ENCODE measurements around the gene ZBTB5.
"Not testable (repeated sequence)": the region's sequence is repeated elsewhere in the genome, so short reads cannot be mapped to it uniquely, and the experiment has no call there.

ZBTB5 gene

DNA sequence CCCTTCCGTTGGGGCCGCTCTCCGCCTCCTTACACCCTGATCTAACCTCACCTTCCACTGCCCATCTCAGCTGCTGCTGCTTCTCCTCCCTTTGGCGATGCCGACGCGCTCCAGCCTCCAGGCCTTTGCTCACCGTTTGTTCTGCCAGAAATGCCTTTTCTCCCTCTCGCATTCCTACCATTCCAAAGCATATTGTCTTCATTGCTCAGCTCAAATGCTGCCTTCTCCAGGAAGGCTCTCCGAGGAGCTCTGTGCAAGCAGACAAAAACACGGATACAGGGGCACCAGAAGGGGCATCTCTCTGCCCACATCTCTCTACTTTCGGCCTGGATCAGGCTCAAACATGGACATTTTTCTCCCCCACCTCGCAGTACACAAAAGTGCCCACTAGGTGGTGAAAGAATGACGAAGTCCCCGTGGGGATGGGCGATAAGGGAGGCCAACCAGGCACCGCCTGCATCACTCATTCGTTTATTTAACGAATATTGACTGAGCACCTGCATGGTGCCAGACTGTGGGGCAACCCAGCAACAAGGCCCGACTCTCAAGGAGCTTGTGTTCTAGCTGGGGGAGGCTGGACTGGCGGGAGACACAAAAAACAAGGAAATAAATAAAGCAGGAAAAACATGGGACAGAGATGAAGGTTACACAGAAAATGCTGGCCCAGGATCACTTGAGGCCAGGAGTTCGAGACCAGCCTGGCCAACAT, 50.1 kb downstream of the ZBTB5 start:
- in situ Hi-C loops (cut with HindIII; ENCODE audit: low pct_ligation_motif_present, low pct_unique_long_range_greater_than_20kb, low sequenced_read_pairs) = no loop called here
- peak; percentile 84 for DNase-seq

DNA sequence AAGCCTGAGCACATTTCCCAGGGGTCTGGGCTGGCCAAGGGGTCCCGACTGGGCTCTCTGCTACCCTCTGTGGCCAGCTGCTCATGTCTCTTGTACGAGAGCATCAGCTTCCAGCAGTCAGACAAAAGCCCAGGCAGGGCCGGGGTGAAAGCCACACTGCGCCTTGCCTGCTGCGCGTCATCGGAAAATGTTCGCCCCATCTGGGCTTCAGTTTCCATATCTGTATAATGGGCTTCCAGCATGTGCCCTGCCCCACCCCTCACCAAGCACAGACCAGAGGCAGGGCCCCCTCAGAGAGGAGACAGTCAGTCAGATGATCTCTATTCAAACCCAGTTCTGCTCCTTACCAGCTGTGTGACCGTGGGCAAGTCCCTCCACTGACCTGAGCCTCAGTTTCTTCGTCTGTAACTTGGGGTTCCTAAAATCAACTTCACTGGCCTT, 50.7 kb downstream of the ZBTB5 start:
- no peak for DNase-seq
- in situ Hi-C loops (cut with HindIII; ENCODE audit: low pct_ligation_motif_present, low pct_unique_long_range_greater_than_20kb, low sequenced_read_pairs) = no loop called here

GRCh38 chr9:37413311-37413710, 51.9 kb downstream of the ZBTB5 start:
- in situ Hi-C loops (cut with HindIII; ENCODE audit: low pct_ligation_motif_present, low pct_unique_long_range_greater_than_20kb, low sequenced_read_pairs) = no loop called here

GRCh38 chr9:37412431-37413151, 52.7 kb downstream of the ZBTB5 start:
- DNase-seq = peak; percentile 68
- in situ Hi-C loops (cut with HindIII; ENCODE audit: low pct_ligation_motif_present, low pct_unique_long_range_greater_than_20kb, low sequenced_read_pairs) = no loop called here

More at GRCh38 chr9:37413311-37413710, 51.9 kb downstream of the ZBTB5 start:
- no peak for DNase-seq

DNA sequence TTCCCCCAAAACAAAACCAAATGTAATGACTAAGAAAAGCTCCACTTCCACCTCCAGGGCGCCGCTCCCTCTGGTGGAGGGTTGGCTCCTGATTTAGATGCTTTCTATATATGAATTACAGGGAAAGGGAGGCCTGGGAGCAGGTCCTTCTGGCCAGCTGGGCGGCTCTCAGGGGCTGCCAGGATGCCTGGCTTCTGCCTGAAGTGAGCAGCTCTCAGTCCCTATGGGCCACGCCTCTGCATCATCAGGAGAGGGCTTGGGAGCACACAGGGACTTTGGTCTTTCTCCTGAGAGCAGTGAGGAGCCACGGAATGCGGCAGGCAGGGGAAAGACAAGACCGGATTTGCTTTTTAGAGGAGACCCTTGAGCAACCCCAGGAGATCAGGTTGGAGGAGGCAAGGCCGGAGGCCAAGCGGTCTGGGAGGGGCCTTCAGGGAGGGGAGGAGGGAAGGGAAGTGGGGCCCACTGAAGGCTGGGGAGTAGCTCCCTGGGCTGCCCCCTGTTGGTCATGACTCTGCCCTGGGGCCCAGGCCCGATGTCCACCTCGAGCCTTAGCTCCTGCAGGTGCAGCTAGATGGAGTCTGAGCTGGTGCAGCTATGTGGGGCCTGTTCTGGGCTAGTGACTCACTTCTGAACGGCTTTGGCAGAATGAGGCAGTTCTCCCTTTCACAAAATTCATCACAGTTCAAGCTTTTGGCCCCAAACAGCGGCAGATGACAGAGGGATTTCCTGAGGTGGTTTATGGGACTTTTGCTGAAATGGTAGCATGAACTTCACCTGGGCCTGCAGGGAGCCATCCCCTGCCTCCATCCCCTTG, 54.1 kb downstream of the ZBTB5 start:
- peak; percentile 27 for DNase-seq
- in situ Hi-C loops (cut with HindIII; ENCODE audit: low pct_ligation_motif_present, low pct_unique_long_range_greater_than_20kb, low sequenced_read_pairs) = no loop called here

- in situ Hi-C loops (cut with HindIII; ENCODE audit: low pct_ligation_motif_present, low pct_unique_long_range_greater_than_20kb, low sequenced_read_pairs) = no loop called here
- no peak for DNase-seq
Observed at GRCh38 chr9:37410354-37410861, 54.8 kb downstream of the ZBTB5 start.

GRCh38 chr9:37408933-37409710, 56.1 kb downstream of the ZBTB5 start:
- peak; percentile 53 for DNase-seq

GRCh38 chr9:37407468-37407867, 57.8 kb downstream of the ZBTB5 start:
- in situ Hi-C loops (cut with HindIII; ENCODE audit: low pct_ligation_motif_present, low pct_unique_long_range_greater_than_20kb, low sequenced_read_pairs) = no loop called here
- DNase-seq = peak; percentile 34

More at GRCh38 chr9:37408933-37409710, 56.1 kb downstream of the ZBTB5 start:
- in situ Hi-C loops (cut with HindIII; ENCODE audit: low pct_ligation_motif_present, low pct_unique_long_range_greater_than_20kb, low sequenced_read_pairs) = no loop called here

DNA sequence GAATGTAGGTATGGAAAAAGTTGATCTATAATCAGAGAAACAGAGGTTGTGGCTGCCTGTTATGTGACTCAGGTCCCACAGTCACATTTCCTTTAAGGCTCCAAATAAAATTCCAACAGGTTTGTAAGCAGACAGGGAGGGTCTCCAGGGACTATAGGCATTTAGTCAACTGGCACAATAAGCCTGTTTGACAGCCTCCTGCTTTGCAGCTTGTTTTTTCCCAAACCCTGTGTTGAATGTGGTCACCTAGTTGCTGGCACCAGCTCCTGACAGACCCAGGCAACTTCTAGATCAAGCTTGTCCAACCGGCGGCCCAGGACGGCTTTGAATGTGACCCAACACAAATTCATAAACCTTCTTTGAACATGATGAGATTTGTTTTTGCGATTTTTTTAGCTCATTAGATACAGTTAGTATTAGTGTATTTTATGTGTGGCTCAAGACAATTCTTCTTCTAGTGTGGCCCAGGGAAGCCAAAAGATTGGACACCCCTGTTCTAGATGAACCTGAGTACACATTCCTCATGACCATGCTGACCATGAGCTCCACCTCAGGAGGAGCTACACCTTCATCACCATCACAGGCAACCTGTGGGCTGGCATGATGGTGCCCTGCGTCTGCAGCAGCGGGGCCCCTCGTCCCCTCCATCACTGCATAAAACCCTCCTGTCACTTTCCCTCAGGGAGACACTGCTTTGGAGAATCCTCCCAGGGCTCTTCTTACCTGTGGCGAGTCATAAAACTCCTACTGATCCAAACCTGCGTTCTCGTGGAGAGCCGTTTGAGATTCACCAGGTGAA, 58.4 kb downstream of the ZBTB5 start:
- no peak for DNase-seq
- in situ Hi-C loops (cut with HindIII; ENCODE audit: low pct_ligation_motif_present, low pct_unique_long_range_greater_than_20kb, low sequenced_read_pairs) = no loop called here

GRCh38 chr9:37405764-37406380, 59.4 kb downstream of the ZBTB5 start:
- in situ Hi-C loops (cut with HindIII; ENCODE audit: low pct_ligation_motif_present, low pct_unique_long_range_greater_than_20kb, low sequenced_read_pairs) = no loop called here
- no peak for DNase-seq

GRCh38 chr9:37405350-37405749, 59.9 kb downstream of the ZBTB5 start:
- in situ Hi-C loops (cut with HindIII; ENCODE audit: low pct_ligation_motif_present, low pct_unique_long_range_greater_than_20kb, low sequenced_read_pairs) = no loop called here
- DNase-seq = no peak

GRCh38 chr9:37404590-37404989, 60.7 kb downstream of the ZBTB5 start:
- in situ Hi-C loops (cut with HindIII; ENCODE audit: low pct_ligation_motif_present, low pct_unique_long_range_greater_than_20kb, low sequenced_read_pairs) = no loop called here
- no peak for DNase-seq

DNA sequence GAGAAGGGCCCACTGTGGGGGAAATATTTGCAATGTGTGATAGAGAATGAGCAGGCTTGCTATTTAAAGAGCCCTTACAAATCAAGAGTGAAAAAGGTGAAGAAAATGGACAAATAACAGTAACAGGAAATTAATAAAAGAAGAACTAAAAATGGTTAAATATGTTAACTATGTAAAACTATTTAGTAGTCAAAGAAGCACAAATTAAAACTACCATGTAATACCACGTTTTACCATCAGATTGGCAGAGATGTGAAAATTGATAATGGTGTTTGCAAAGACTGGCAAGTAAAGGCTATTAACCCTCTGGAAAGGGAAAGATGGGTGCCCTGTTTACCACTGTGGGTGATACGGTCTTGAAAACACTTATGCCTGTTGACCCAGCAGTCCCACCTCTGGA, 65.9 kb downstream of the ZBTB5 start:
- in situ Hi-C loops (cut with HindIII; ENCODE audit: low pct_ligation_motif_present, low pct_unique_long_range_greater_than_20kb, low sequenced_read_pairs) = no loop called here
- DNase-seq = no peak

- no peak for DNase-seq
- in situ Hi-C loops (cut with HindIII; ENCODE audit: low pct_ligation_motif_present, low pct_unique_long_range_greater_than_20kb, low sequenced_read_pairs) = no loop called here
Observed at GRCh38 chr9:37398464-37399025, 66.7 kb downstream of the ZBTB5 start.

- in situ Hi-C loops (cut with HindIII; ENCODE audit: low pct_ligation_motif_present, low pct_unique_long_range_greater_than_20kb, low sequenced_read_pairs); DNase-seq: not testable (repeated sequence)
Observed at GRCh38 chr9:37397948-37398347, 67.3 kb downstream of the ZBTB5 start.

DNA sequence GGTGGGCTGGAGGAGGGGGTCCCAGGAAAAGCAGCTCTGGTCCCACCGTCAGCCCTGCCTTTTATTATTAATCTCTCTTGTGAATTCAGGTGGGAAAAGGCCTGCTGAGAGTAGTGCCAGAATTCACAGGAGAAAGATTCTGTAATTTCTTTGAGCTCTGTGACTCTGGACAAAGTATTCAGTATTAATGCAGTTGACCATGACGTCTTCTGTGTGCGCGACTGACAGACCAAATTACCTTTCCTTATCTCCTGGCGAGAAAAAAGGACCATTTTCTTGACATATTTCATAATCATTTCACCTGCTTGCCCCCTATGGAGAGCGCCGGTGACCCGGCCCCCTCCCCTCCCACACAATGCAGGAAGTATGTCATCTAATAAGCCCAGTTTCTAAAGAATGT, 69.6 kb downstream of the ZBTB5 start:
- in situ Hi-C loops (cut with HindIII; ENCODE audit: low pct_ligation_motif_present, low pct_unique_long_range_greater_than_20kb, low sequenced_read_pairs) = no loop called here
- DNase-seq = no peak

DNA sequence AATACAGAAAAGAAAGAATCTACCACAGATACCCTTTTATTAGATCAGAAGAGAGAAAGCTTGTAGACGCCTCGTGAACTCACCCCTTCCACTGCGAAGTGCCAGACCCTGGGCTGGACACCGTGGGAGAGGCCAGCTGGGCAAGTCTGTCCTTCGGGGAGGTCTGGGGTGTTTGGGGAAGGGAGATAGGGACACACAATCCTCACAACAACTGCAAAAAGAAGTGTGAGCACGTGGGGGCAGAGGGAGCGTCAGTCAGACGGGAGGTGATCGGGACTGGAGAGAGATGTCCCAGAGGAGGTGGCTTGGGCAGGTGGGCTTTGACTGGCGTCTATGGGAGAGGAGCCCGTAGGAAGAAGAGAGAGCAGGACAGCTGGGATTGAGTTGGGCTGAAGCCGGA, 70.0 kb downstream of the ZBTB5 start:
- in situ Hi-C loops (cut with HindIII; ENCODE audit: low pct_ligation_motif_present, low pct_unique_long_range_greater_than_20kb, low sequenced_read_pairs) = no loop called here
- no peak for DNase-seq

Measured in ACHN (cell line).